ENCODE results near the gene THOC1. TPM values are rescaled to one million over a fixed set of nuclear protein-coding genes. Genes with fewer than 3 reads are reported as not detected.

Gene THOC1
- total and polyA plus RNA-seq, 2 of the 8 experiments (the other 6 are each of a cell fraction or from before 2014, with no cell fraction given): 19.1 to 66.4 TPM

DNA sequence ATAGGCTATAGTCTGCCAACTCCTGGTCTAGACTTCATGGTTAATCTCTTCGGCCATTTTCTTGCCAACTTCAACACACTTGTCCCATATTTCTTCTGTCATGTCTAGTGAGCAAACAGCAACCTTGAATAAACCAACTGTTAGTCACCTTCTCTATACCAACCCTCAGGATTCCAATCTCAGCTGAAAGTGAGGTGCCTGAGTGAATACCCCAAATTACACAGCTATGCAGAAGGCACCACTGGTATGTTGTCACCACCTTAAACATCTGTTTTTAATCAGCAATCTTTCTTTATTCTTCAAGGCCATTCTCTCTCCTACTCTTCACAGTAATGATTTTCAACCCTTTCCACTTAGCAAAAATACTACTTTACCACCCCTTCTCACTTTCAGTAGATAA, 39.3 kb downstream of the THOC1 start:
- Histone ChIP-seq H4K5ac (ENCODE audit: insufficient read length, low read depth, low read length) (no peak overlapping the region), H3K23me2 (ENCODE audit: low read depth, low read length) (no peaks in the 10 kb centered on the region), H4K8ac (ENCODE audit: extremely low read depth, insufficient read depth, low read length) (no peak overlapping the region), H2AFZ (ENCODE audit: low read length) (no peak overlapping the region), H3K27ac (ENCODE audit: low read depth, low read length) (no peak overlapping the region), H2BK5ac (ENCODE audit: low read depth, low read length) (no peak overlapping the region), H3K23ac (ENCODE audit: insufficient read length) (no peak overlapping the region), H3K4me2 (ENCODE audit: insufficient read depth in 1 of 2, low read depth in 2 of 2, low read length in 2 of 2) (no peak overlapping the region), H3K79me1 (ENCODE audit: low read depth, low read length) (no peaks in the 10 kb centered on the region; the same call in 1 of the 2 replicates), H3K56ac (replicated peaks; ENCODE audit: insufficient read length, low read depth, low read length) (no peak overlapping the region), H3K27me3 (replicated peaks in 1 of 4; ENCODE audit: control insufficient read depth in 3 of 4, extremely low read depth in 1 of 4, insufficient read depth in 3 of 4, low read length in 3 of 4) (no peaks in the 10 kb centered on the region), H3K18ac (ENCODE audit: extremely low read depth, low read length) (no peak overlapping the region), H2BK120ac (replicated peaks; ENCODE audit: low read depth, low read length) (no peak overlapping the region), H3K14ac (ENCODE audit: insufficient read length) (no peak overlapping the region), H2BK15ac (ENCODE audit: low read length) (no peak overlapping the region), H3K4me3 (ENCODE audit: extremely low read depth in 1 of 4, insufficient read depth in 2 of 4, low read depth in 3 of 4, low read length in 4 of 4) (no peak overlapping the region), H3K9ac (replicated peaks in 1 of 4; ENCODE audit: extremely low read depth in 1 of 4, low read depth in 3 of 4, low read length in 3 of 4) (no peak overlapping the region), H4K20me1 (replicated peaks in 1 of 2; ENCODE audit: control insufficient read depth in 1 of 2, insufficient read depth in 2 of 2, low read length in 2 of 2) (no peaks in the 10 kb centered on the region), H2BK12ac (ENCODE audit: low read depth, low read length) (no peak overlapping the region), H3K4me1 (replicated peaks in 1 of 4; ENCODE audit: control insufficient read depth in 3 of 4, insufficient read depth in 4 of 4, low read length in 3 of 4) (no peaks in the 10 kb centered on the region), H3K9me3 (ENCODE audit: insufficient read depth in 2 of 2, low read depth in 1 of 2, low read length in 1 of 2) (no peaks in the 10 kb centered on the region), H4K91ac (replicated peaks; ENCODE audit: insufficient read length, low read length) (no peak overlapping the region), H2BK20ac (ENCODE audit: low read length) (no peak overlapping the region), H2AK5ac (ENCODE audit: low read depth, low read length) (no peak overlapping the region), H3K4ac (replicated peaks; ENCODE audit: insufficient read length, low read depth, low read length) (no peak overlapping the region), H3K36me3 (ENCODE audit: control insufficient read depth in 2 of 4, insufficient read depth in 4 of 4, low read length in 3 of 4) (peaks cover 8 to 21% (median 19%) of the 10 kb centered on the region in 4 experiments; a peak in 7 of 8 replicates), H3K79me2 (ENCODE audit: control insufficient read depth in 1 of 2, insufficient read depth in 2 of 2, low read length in 2 of 2) (no peaks in the 10 kb centered on the region)
- DNase-seq (ENCODE audit: low read depth in 1 of 2, low spot score in 2 of 2): no peak
- POLR2A ChIA-PET (ENCODE audit: partially characterized antibody): no interaction called here
- CTCF ChIA-PET (ENCODE audit: partially characterized antibody): interaction anchor here (1.1 to 1.2 kb wide), 2 partner anchors 19 to 401 kb away, joined by 3 read pairs; no protein-coding TSS in a partner anchor
- FAIRE-seq: no peak
- WGBS, 2 experiments (ENCODE audit: extremely low coverage in 1 of 2, insufficient coverage in 1 of 2, insufficient read length in 1 of 2, insufficient replicate concordance in 2 of 2, low coverage in 1 of 2, low lambda C conversion rate in 2 of 2, missing lambda C conversion rate in 1 of 2): 95% methylated on average over 1 of the region's 1 CpG; no CpG with 5 or more reads in 1 of the 2 experiments
- TF ChIP-seq RNF2 (IDR thresholded peaks at IDR 0.05; ENCODE audit: borderline replicate concordance, low read depth, low read length, missing control alignments, poor library complexity, severe bottlenecking): no peak
- TF ChIP-seq CHD1 (IDR thresholded peaks at IDR 0.05; ENCODE audit: low read depth, low read length): no peak
- no peak for TF ChIP-seq ATF2 (IDR thresholded peaks at IDR 0.05; ENCODE audit: low read length)
- no peak for TF ChIP-seq EZH2 (IDR thresholded peaks at IDR 0.05; ENCODE audit: low read depth, low read length, severe bottlenecking)
- no peak for TF ChIP-seq CBX5 (IDR thresholded peaks at IDR 0.05; ENCODE audit: low read depth, low read length)
- no peak for TF ChIP-seq HDAC6 (IDR thresholded peaks at IDR 0.05; ENCODE audit: low read depth, low read length)
- no peak for TF ChIP-seq HDAC2 (IDR thresholded peaks at IDR 0.05; ENCODE audit: borderline replicate concordance in 1 of 2, low read depth in 2 of 2, low read length in 2 of 2)
- TF ChIP-seq SIN3A (conservative IDR thresholded peaks at IDR 0.05 in 1 of 2, IDR thresholded peaks at IDR 0.05 in 1 of 2; ENCODE audit: low read depth in 1 of 2, low read length in 2 of 2): no peak
- TF ChIP-seq JUN (IDR thresholded peaks at IDR 0.05; ENCODE audit: low read depth, low read length): no peak
- TF ChIP-seq SAP30 (IDR thresholded peaks at IDR 0.05; ENCODE audit: insufficient read depth, insufficient replicate concordance, low read length): no peak
- TF ChIP-seq NRF1 (IDR thresholded peaks at IDR 0.05; ENCODE audit: low read depth, low read length): no peak

Measured in H1 (cell line).